Transverse colon (tissue), 4 donors: Measurements from ENCODE around the gene OR1F1.

ENCODE experiments used
- CTCF ChIP-seq, 5 experiments: fragments of 200-600 bp in 3 of 5; fragments of 450-650 bp in 2 of 5; sonication (generic) in 3 of 5; IDR thresholded peaks; 1 replicate in 2 of 5; 2 replicates in 3 of 5; pipeline ENCODE4 v1.5.1; 2016 to 2017; ENCODE audit warnings: antibody characterized with exemption in 5 of 5, inconsistent platforms in 3 of 5, mild to moderate bottlenecking in 2 of 5, moderate library complexity in 1 of 5
- POLR2A ChIP-seq: fragments of 450-650 bp; IDR thresholded peaks from one replicate; pipeline ENCODE4 v1.6.1; 2016; ENCODE audit warnings: antibody characterized with exemption, mild to moderate bottlenecking, moderate library complexity
- POLR2AphosphoS5 ChIP-seq, 3 donors: sonication (generic); formaldehyde crosslinking; IDR thresholded peaks; one replicate each; pipeline ENCODE4 v1.6.1; 2016; ENCODE audit warnings: antibody characterized with exemption in 3 of 3

DNA sequence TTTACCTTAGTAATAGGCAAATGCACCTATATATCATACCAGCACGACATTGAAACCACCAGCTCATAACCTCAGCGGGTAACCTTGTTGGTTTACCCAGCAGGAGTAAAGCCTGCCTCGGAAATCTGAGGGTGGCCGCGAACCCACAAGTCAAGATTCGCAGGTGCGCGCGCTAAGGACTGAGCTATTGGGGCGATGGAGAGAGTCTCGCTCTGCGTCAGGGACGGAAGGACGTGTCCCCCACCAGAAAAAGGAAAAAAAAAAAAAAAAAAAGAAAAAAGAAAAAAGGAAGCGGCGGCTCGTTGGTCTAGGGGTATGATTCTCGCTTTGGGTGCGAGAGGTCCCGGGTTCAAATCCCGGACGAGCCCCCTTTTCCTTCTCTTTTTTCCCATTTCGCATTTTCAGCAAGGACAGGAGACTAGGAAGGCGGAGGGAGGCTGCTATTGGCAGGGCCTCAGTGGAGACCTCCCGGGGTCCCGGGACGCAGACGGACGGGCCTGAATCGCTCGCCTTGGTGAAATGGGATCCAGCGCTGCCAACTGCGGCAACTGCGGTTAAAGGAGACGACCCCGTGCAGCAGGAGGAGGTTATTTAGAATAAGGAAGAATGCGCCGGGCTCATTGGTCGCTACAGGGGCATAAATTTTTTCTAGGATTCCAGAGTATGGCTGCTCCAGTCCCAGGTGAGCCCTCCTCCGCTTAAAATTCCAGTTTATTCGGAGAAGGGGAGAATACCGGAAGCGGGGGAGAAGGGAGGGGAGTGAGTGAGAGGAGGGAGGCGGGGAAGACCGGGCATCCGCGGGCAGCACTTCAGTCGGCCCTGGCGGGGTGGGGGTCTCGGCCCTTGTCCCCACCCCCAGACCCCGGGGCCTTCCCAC is at the start of gene OR1F1:
- TF ChIP-seq CTCF (IDR thresholded peaks at IDR 0.05) = no peak
- no peak for TF ChIP-seq POLR2AphosphoS5 (IDR thresholded peaks at IDR 0.05)
- TF ChIP-seq POLR2A = no peak
